Measurements from ENCODE around the gene SCO2.

SCO2 gene

GRCh38 chr22:50498322-50498890, 27.0 kb downstream of the SCO2 start:
- no peak for DNase-seq (ENCODE audit: low read depth)

GRCh38 chr22:50497093-50497492, 28.3 kb downstream of the SCO2 start:
- no peak for DNase-seq (ENCODE audit: low read depth)

GRCh38 chr22:50490531-50491308, 34.7 kb downstream of the SCO2 start:
- no peak for DNase-seq (ENCODE audit: low read depth)

- DNase-seq (ENCODE audit: low read depth): no peak
These were observed 35.8 kb downstream of the SCO2 start for GRCh38 chr22:50489363-50490243.

- no peak for DNase-seq (ENCODE audit: low read depth)
These were observed 36.5 kb downstream of the SCO2 start for GRCh38 chr22:50488886-50489285.

- DNase-seq (ENCODE audit: low read depth): no peak
These were observed 37.3 kb downstream of the SCO2 start for GRCh38 chr22:50488006-50488677.

GRCh38 chr22:50487290-50488005, 38.0 kb downstream of the SCO2 start:
- no peak for DNase-seq (ENCODE audit: low read depth)

GRCh38 chr22:50486561-50487289, 38.7 kb downstream of the SCO2 start, which contains the start of gene MIOX:
MIOX (plus strand) TSS chr22:50486859; CDS start chr22:50486898, 39 bp downstream.
- DNase-seq (ENCODE audit: low read depth): no peak

GRCh38 chr22:50485221-50486131, 39.9 kb downstream of the SCO2 start:
- no peak for DNase-seq (ENCODE audit: low read depth)

- no peak for DNase-seq (ENCODE audit: low read depth)
These were observed 41.2 kb downstream of the SCO2 start for GRCh38 chr22:50483977-50484853.

- no peak for DNase-seq (ENCODE audit: low read depth)
These were observed 41.8 kb downstream of the SCO2 start for GRCh38 chr22:50483556-50483955.

- DNase-seq (ENCODE audit: low read depth): no peak
These were observed 42.3 kb downstream of the SCO2 start for GRCh38 chr22:50483106-50483505.

GRCh38 chr22:50482107-50483074, 43.0 kb downstream of the SCO2 start:
- no peak for DNase-seq (ENCODE audit: low read depth)

GRCh38 chr22:50481440-50482106, 43.8 kb downstream of the SCO2 start, which contains the start of gene ADM2:
ADM2 (plus strand) TSS chr22:50481543; CDS start chr22:50481848, 305 bp downstream.
- DNase-seq (ENCODE audit: low read depth): no peak

- DNase-seq (ENCODE audit: low read depth): no peak
These were observed 44.4 kb downstream of the SCO2 start for GRCh38 chr22:50481045-50481439.

- no peak for DNase-seq (ENCODE audit: low read depth)
These were observed 45.7 kb downstream of the SCO2 start for GRCh38 chr22:50479721-50480120.

GRCh38 chr22:50477923-50478322, 47.5 kb downstream of the SCO2 start:
- no peak for DNase-seq (ENCODE audit: low read depth)

Measured in HS-5 (cell line).